Endothelial cell of umbilical vein (primary cell): Measurements from ENCODE around the gene ZNF385B. TPM values are rescaled to one million over a fixed set of nuclear protein-coding genes. Genes with fewer than 3 reads are reported as not detected.

Experiments used
- BruUV-seq: library from RNA; stranded (reverse); fragments of 400-500 nt; replicated peaks from 2 replicates; lab custom pipeline; 2021; lab: Mats Ljungman, UMichigan
- CTCF ChIA-PET: fragments of 300-600, 350-600 bp; sonication (Branson Sonifier 250); formaldehyde crosslinking; loops from one replicate; lab custom pipeline; 2021; ENCODE audit warnings: antibody characterized with exemption, inconsistent platforms; lab: Charles Lee
- POLR2A ChIA-PET: fragments of 300-600, 350-600 bp; sonication (Branson Sonifier 250); formaldehyde crosslinking; loops from one replicate; lab custom pipeline; 2021; ENCODE audit warnings: antibody characterized with exemption, inconsistent platforms; lab: Charles Lee
- DNase-seq: peaks from one replicate; pipeline ENCODE4 v3.0.0-alpha.2; 2011; ENCODE audit warnings: low read depth, low spot score
- FAIRE-seq: peaks from 2 replicates; lab custom pipeline; 2011; peaks lifted over from hg19 to GRCh38; lab: Jason Lieb, UNC
- H2AFZ ChIP-seq: 2 replicates; pipeline ENCODE4 v1.6.0; 2012; ENCODE audit warnings: low read depth, low read length, control low read depth, inconsistent platforms
- H3K27ac ChIP-seq: 2 replicates; pipeline ENCODE4 v1.5.1; 2011; ENCODE audit warnings: low read depth, mild to moderate bottlenecking, control low read depth, low read length, moderate library complexity; ENCODE audit not compliant: insufficient read depth
- H3K27me3 ChIP-seq, 2 experiments: 2 replicates each; pipeline versions ENCODE4 v1.6.0 to v1.6.1; 2011; ENCODE audit warnings: low read length in 2 of 2, mixed read lengths in 1 of 2; ENCODE audit not compliant: control insufficient read depth in 2 of 2, insufficient read depth in 2 of 2
- H3K36me3 ChIP-seq, 2 experiments: 2 replicates in 1 of 2; 3 replicates in 1 of 2; pipeline ENCODE4 v1.5.1; 2011; ENCODE audit warnings: low read length in 2 of 2, mild to moderate bottlenecking in 1 of 2, moderate library complexity in 1 of 2; ENCODE audit not compliant: control insufficient read depth in 2 of 2, insufficient read depth in 2 of 2; ENCODE audit errors: extremely low read depth in 1 of 2
- H3K4me1 ChIP-seq: 3 replicates; pipeline ENCODE4 v1.5.1; 2011; ENCODE audit warnings: mild to moderate bottlenecking, low read length; ENCODE audit not compliant: control insufficient read depth, insufficient read depth; ENCODE audit errors: extremely low read depth
- H3K4me2 ChIP-seq: 2 replicates; pipeline ENCODE4 v1.6.1; 2011; ENCODE audit warnings: low read length, control low read depth, mixed read lengths; ENCODE audit not compliant: insufficient read depth
- H3K4me3 ChIP-seq, 3 experiments: fragments of 200-600 bp in 1 of 3; sonication (generic), shearing (Covaris generic) in 1 of 3; replicated peaks in 1 of 3; 2 replicates each; pipeline ENCODE4 v1.5.1; 2011 to 2016; ENCODE audit warnings: control low read depth in 3 of 3, low read length in 3 of 3, mild to moderate bottlenecking in 2 of 3, inconsistent platforms in 1 of 3, low read depth in 1 of 3, moderate library complexity in 1 of 3; ENCODE audit not compliant: insufficient read depth in 1 of 3
- H3K79me2 ChIP-seq: 2 replicates; pipeline ENCODE4 v1.6.0; 2012; ENCODE audit warnings: low read length, inconsistent platforms; ENCODE audit not compliant: control insufficient read depth, insufficient read depth
- H3K9ac ChIP-seq: replicated peaks from 2 replicates; pipeline ENCODE3; 2011; ENCODE audit warnings: low read length, control low read depth; ENCODE audit not compliant: insufficient read depth; ENCODE audit errors: extremely low read depth
- H3K9me1 ChIP-seq: replicated peaks from 3 replicates; pipeline ENCODE4 v1.6.0; 2011; ENCODE audit warnings: mild to moderate bottlenecking, low read length; ENCODE audit not compliant: control insufficient read depth, insufficient read depth; ENCODE audit errors: extremely low read depth
- H3K9me3 ChIP-seq: replicated peaks from 2 replicates; pipeline ENCODE4 v1.5.1; 2012; ENCODE audit warnings: low read length, inconsistent platforms; ENCODE audit not compliant: control insufficient read depth, insufficient read depth
- H4K20me1 ChIP-seq: replicated peaks from 2 replicates; pipeline ENCODE3; 2011; ENCODE audit warnings: mild to moderate bottlenecking, low read length; ENCODE audit not compliant: control insufficient read depth, insufficient read depth; ENCODE audit errors: extremely low read depth
- EZH2 ChIP-seq: IDR thresholded peaks from 2 replicates; pipeline ENCODE4 v1.6.1; 2012; ENCODE audit warnings: borderline replicate concordance, low read depth, mild to moderate bottlenecking, moderate library complexity, low read length, inconsistent platforms; ENCODE audit not compliant: severe bottlenecking
- FOS ChIP-seq: IDR thresholded peaks from 2 replicates; pipeline ENCODE4 v1.6.1; 2011; ENCODE audit warnings: mild to moderate bottlenecking, low read length, moderate library complexity, borderline replicate concordance; ENCODE audit not compliant: insufficient read depth
- GATA2 ChIP-seq: IDR thresholded peaks from 2 replicates; pipeline ENCODE4 v1.7.0; 2011; ENCODE audit warnings: low read depth, mild to moderate bottlenecking, moderate library complexity, mixed read lengths, low read length; ENCODE audit not compliant: insufficient read length, insufficient read depth
- JUN ChIP-seq: IDR thresholded peaks from 2 replicates; pipeline ENCODE4 v1.6.1; 2011; ENCODE audit warnings: borderline replicate concordance, low read depth; ENCODE audit not compliant: insufficient read length, insufficient read depth
- MYC ChIP-seq: IDR thresholded peaks from one replicate; pipeline ENCODE4 v1.6.1; 2011; ENCODE audit warnings: mild to moderate bottlenecking, low read depth, low read length
- POLR2A ChIP-seq: IDR thresholded peaks from 2 replicates; pipeline ENCODE4 v1.6.1; 2012; ENCODE audit warnings: low read depth, mild to moderate bottlenecking, control low read depth, low read length
- POLR2AphosphoS5 ChIP-seq: IDR thresholded peaks from 2 replicates; pipeline ENCODE4 v1.6.1; 2012; ENCODE audit warnings: low read depth, mild to moderate bottlenecking, control low read depth, low read length, moderate library complexity; ENCODE audit not compliant: insufficient read depth
- dilution Hi-C: fragments of 300-500 bp; cut with MboI; formaldehyde crosslinking; loops from one replicate; pipeline ENCODE4 v1.15.0; 2019; ENCODE audit warnings: low sequenced_read_pairs; ENCODE audit not compliant: extremely low pct_ligation_motif_present
- intact Hi-C: fragments of 100-400 bp; cut with micrococcal nuclease; formaldehyde crosslinking; loops from one replicate; pipeline ENCODE4 v1.10.0; 2022
- polyA plus RNA-seq, 4 experiments: library from polyadenylated mRNA; depleted of rRNA in 3 of 4; stranded (reverse) in 3 of 4; unstranded in 1 of 4; fragments of >200 nt; gene quantifications; 2 replicates each; pipeline versions ENCODE4 v1.2.1 to v1.2.3, GENCODE V29; 2011 to 2012; ENCODE audit warnings: missing spikeins in 1 of 4
- total RNA-seq: library from RNA; stranded (reverse); gene quantifications from 2 replicates; pipeline ENCODE4 v1.2.3, GENCODE V29; 2021
- TF ChIP-seq, protein P1 (sequence below), 2 donors: IDR thresholded peaks; 1 replicate in 1 of 2; 2 replicates in 1 of 2; pipeline ENCODE4 v1.5.1; 2011; ENCODE audit warnings: low read length in 2 of 2, mild to moderate bottlenecking in 2 of 2, moderate library complexity in 2 of 2, control low read depth in 1 of 2, inconsistent platforms in 1 of 2, low read depth in 1 of 2; ENCODE audit not compliant: insufficient read depth in 1 of 2; ENCODE audit errors: extremely low read depth in 1 of 2
- TF ChIP-seq, protein P2 (sequence below): IDR thresholded peaks from 2 replicates; pipeline ENCODE4 v1.6.1; 2011; ENCODE audit not compliant: insufficient read depth, insufficient read length

Gene ZNF385B
- total and polyA plus RNA-seq, 2 donors (not counting 3 experiments of a cell fraction or from before 2014, with no cell fraction given): not detected

DNA sequence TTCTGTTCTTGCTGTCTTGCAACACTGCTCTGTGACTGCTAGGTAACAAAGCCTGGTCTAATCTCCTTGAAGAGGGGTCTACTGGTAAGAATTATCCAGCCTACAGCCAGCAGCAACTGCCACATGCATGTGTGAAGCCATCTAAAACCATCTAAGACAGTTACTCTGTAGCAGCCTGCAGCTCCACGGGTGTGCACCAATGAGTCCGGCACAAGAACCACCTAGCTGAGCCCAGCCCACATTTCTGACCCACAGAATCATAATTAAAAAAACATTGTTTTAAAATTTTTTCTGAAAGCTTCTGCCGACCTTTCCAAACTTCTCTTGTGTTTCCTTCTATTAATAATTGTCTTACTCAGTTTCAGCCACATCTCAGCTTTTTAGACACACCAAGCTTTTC is 102.8 kb downstream of the ZNF385B start:
- BruUV-seq: no TSS peak

More for the DNA sequence above, 102.8 kb downstream of the ZNF385B start:
- H3K79me2 ChIP-seq: no peaks in the 10 kb centered on the region
- H3K27ac ChIP-seq: no peak overlapping the region
- no peak overlapping the region for H3K4me3 ChIP-seq
- DNase-seq (no peak), FAIRE-seq (no peak)
- TF ChIP-seq JUN: no peak
- TF ChIP-seq, protein P1, sequence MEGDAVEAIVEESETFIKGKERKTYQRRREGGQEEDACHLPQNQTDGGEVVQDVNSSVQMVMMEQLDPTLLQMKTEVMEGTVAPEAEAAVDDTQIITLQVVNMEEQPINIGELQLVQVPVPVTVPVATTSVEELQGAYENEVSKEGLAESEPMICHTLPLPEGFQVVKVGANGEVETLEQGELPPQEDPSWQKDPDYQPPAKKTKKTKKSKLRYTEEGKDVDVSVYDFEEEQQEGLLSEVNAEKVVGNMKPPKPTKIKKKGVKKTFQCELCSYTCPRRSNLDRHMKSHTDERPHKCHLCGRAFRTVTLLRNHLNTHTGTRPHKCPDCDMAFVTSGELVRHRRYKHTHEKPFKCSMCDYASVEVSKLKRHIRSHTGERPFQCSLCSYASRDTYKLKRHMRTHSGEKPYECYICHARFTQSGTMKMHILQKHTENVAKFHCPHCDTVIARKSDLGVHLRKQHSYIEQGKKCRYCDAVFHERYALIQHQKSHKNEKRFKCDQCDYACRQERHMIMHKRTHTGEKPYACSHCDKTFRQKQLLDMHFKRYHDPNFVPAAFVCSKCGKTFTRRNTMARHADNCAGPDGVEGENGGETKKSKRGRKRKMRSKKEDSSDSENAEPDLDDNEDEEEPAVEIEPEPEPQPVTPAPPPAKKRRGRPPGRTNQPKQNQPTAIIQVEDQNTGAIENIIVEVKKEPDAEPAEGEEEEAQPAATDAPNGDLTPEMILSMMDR (IDR thresholded peaks at IDR 0.05; ENCODE audit: extremely low read depth in 1 of 2, insufficient read depth in 1 of 2, low read depth in 1 of 2, low read length in 2 of 2): no peak
- no peak for TF ChIP-seq FOS
- no peak for TF ChIP-seq POLR2AphosphoS5
- TF ChIP-seq GATA2: no peak
- no peak for TF ChIP-seq POLR2A
- TF ChIP-seq, protein P2, sequence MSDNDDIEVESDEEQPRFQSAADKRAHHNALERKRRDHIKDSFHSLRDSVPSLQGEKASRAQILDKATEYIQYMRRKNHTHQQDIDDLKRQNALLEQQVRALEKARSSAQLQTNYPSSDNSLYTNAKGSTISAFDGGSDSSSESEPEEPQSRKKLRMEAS: no peak
- no peak for TF ChIP-seq MYC
- TF ChIP-seq EZH2: no peak
- no peak overlapping the region for H2AFZ ChIP-seq
- H3K4me2 ChIP-seq: no peak overlapping the region
- H3K4me1 ChIP-seq: no peaks in the 10 kb centered on the region
- H4K20me1 ChIP-seq: no peaks in the 10 kb centered on the region
- H3K9me1 ChIP-seq: no peaks in the 10 kb centered on the region
- intact Hi-C loops (loop anchor here (5.0 kb wide), 1 partner anchor 1284 kb away; no protein-coding TSS in a partner anchor), dilution Hi-C loops (no loop called here)
- no peaks in the 10 kb centered on the region for H3K9me3 ChIP-seq
- no peaks in the 10 kb centered on the region for H3K36me3 ChIP-seq
- ChIA-PET POLR2A (no interaction called here), CTCF (interaction anchor here (1.2 kb wide), 1 partner anchor 347 kb away, joined by 12 read pairs; no protein-coding TSS in a partner anchor)
- no peak overlapping the region for H3K9ac ChIP-seq
- no peaks in the 10 kb centered on the region for H3K27me3 ChIP-seq
